HG03439 (cell line): ENCODE data around the gene GINS1.
A peak's percentile ranks its signal among the peaks of the same experiment; 100 is the strongest.

Experiments
- ATAC-seq: cut with Tn5 transposase; IDR thresholded peaks from one replicate; pipeline ENCODE4 v1.9.1; 2021; ENCODE audit warnings: mild to moderate bottlenecking, moderate library complexity; ENCODE audit not compliant: unreplicated experiment

The GINS1 gene

DNA sequence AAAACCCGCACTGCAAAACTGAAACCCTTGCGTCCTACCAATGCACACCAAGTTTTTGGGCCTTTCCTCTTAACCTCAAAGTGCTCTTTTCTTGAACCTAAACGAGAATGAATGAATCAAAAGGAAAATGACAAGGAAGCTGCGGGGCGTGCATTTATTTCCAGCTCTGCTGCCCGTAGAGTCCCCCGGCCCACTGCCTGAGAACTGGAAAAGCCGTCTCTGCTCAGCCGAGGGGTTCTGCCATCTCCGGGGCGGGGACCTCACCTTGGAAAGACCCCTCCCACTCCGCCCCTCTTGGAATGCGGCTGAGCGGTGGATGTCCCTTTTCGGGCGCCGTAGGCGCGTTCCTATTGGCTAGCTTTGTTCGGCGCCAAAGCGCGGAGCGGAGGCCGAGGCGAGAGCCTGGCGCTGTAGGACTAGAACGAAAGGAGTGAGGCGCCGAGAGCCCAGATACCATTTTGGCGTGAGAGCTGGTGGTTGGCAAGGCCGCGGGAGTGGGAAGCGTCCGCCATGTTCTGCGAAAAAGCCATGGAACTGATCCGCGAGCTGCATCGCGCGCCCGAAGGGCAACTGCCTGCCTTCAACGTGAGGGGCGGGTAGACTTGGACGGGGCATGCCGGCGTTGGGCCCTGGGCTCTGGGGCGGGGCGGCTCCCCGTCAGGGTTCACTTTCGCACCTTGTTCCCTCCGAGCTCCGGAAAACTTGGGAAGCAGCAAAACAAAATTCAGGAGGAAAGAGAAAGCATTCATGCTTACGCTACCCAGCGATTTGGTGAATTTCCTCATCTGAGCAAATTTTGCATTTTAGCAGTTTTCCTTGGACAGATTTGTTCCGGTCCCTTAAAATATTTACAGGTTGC is at the start of gene GINS1:
Gene GINS1 (plus strand): TSS at position 363 of the 859 bp plus-strand sequence. CDS start 148 bp downstream, at position 511.
- ATAC-seq: peak; percentile 94

DNA sequence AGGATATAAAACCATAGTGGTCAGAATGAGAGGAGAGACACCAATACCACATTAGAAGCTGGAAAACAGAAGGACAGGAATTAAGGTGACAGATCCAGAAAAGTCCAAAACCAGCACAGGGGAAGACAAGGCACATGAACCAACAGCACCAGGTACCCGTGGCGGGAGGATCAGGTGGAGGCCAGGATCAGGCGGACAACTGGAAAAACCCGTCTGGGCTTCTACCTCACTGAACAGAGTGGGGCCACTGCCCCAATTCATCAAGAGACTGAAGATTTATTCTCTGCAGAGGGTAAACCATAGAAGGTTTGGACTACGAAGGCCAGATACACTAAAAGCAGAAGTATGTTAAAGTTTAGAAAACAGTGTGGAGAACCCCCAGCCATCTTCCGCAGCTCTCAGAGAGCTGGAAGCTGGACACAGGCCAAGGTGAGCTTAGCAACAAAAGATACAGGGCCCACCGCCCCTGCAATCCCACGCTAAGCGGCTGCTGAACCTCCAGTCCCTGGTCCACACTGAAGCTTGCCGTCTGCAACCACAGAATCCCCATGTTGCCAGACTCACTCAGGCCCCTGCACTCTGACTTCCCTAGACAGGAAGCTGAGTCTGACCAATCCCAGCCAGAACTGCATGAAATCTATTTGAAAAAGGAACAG is 46.7 kb upstream of the GINS1 start:
- no peak for ATAC-seq

DNA sequence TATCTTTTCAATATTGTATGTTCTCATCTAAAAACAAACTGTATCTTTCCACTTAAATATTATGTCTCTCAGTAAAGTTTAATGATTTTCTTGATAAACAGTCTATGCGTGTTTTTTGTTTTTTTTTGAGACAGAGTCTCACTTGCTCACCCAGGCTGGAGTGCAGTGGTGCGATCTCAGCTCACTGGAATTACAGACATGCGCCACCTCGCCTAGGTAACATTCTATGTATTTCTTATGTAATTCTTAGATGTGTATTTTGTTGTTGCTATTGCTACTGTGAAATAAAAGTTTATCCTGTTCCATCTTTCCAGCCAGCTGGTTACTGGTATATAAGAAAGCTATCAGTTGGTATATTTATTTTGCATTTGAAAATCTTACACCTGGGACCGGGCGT is 46.2 kb upstream of the GINS1 start:
- no peak for ATAC-seq

DNA sequence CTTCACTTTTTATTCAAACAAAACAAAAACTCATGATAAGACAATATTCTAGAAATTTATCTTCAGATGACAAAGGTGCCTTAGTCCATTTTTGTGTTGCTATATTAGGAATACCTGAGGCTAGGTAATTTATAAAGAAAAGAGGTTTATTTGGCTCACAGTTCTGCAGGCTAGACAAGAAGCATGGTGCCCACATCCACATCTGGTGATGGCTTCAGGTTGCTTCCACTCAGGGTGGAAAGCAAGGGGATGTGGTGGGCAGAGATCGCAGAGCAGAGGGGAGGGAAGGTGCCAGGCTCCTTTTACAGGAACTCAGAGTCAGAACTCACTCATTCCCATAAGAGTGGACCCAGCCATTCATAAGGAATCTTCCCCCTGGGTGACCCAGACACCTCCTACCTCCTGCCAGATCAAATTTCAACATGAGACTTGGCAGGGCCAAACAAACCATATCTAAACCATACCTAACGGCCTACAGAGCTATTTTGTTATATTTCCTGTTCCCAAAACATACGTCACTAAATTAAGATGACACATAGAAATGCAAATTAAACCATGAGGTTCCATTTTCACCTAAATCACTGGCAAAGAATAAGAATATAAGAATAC is 43.2 kb upstream of the GINS1 start:
- no peak for ATAC-seq

DNA sequence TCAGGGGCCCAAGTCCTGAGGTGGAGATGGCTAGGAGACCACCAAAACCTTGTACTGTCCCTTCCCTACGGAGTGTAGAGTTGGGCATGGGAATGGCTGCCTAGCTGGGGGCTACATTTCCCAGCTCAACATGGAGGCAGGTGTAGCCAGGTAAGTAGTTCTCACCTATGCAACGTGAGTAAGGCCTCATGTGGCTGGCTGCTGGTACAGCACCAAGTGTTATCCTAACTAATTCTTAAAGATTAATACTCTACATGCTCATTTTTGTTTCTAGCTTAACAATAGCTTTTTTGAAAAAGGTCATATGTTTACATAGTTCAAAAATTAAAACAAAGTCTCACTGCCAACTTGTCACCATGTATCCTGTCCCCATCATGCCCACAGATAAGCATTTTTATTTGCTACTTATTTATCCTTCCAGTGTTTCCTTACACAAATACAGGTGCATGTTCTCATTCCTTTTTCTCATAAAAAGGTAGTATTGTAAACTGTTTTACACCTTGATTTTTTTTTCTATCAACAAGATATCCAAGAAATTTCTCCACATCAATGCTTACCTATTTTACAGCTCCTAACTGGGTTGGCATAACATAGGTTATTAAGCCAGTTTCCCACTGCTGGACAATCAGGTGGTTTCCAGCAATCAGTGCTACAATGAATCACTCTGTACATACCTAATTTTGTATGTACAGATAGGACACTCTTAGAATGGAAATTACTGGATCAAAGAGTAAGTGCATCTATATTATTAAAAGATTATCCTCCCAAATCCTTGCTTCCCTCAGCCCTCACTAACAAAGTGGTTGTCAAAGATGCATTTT is 42.4 kb upstream of the GINS1 start:
- no peak for ATAC-seq

DNA sequence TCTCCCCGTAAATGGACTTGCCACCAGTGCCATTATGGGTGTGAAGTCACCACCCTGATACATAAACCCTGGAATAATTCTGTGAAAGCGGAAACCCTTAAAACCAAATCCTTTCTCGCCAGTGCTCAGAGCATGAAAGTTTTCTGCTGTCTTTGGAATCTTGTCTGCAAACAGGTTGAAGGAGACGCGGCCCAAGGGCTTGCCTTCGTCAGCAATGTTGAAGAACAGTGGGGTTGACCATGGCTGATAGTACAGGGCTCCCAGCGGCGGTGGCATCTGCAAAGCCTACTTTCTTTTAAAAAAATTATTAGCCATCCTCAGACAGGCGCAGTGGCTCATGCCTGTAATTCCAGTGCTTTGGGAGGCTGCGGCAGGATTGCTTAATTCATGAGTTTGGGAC is 38.9 kb upstream of the GINS1 start:
- no peak for ATAC-seq

DNA sequence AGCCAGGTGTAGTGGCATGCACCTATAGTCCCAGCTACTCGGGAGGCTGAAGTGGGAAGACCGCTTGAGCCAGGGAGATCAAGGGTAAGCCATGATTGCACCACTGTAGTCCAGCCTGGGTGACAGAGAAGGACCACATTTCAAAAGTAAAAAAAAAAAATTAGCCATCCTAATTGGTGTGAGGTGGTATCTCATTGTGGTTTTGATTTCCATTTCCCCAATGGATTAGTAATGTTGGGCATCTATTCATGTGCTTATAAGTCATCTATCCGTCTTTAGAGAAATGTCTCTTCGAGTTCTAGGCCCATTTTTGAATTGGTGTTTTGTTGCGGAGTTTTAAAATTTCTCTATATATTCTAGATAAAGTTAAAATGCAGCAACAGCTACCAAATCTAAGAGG is 38.5 kb upstream of the GINS1 start:
- ATAC-seq: no peak

DNA sequence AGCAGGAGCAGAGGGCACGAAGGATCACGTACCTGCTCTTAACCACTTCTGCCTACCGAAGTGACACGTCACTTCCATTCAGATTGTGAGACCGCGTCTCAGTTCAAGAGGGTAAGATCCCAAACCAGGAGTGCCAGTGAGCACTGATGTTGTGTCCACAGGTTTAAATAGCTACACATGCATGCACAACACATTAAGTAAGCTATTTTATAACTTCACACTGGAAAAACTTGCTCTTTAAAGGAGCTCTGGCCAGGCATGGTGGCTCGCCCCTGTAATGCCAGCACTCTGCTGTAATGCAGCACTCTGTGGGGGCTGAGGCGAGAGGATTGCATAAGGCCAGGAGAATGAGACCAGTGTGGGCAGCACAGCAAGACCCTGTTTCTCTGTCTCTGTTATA is 37.9 kb upstream of the GINS1 start:
- no peak for ATAC-seq

DNA sequence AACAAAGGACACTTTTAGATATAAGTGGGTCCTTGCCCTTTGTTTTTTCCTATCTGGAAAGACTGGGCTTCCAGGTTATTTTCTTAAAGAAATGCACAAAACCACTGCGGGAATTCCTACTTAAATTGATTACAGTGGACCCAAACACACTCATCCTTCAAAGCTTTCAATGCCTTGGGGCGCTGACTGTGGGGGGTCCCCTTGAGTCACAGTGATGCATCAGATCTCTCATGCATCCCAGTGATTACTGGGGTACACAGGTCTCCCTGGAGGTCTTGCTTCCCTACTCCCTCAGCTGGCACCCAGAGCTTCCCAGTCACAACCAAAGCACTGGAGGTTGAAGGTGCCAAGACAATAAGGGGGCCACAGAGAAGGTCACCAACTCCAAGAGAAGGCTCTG is 37.5 kb upstream of the GINS1 start:
- no peak for ATAC-seq

DNA sequence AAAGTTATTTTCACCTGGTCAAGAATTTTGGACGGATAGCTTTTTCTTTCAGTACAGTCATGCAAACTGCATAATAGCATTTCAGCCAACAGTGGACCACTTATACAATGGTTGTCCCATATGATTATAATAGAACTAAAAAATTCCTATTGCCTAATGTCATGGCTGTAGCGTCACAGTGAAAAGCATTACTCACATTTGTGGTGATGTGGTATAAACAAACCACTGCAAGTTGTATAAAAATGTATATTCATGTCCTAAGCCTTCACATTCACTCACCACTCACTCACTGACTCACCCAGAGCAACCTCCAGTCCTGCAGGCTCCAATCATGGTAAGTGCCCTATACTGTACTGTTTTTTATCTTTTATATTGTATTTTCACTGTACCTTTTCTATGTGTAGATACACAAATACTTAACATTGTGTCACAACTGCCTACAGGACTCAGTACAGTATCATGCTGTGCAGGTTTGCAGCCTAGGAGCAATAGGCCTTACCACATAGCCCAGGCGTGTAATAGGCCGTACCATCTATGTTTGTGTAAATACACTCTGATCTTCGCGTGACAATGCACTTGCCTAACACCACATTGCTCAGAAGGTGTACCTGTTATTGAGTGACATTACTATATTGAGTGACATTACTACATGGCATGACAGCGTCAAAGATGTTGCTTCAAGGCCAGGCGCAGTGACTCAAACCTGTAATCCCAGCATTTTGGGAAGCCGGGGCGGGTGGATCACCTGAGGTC is 34.7 kb upstream of the GINS1 start:
- ATAC-seq: no peak

DNA sequence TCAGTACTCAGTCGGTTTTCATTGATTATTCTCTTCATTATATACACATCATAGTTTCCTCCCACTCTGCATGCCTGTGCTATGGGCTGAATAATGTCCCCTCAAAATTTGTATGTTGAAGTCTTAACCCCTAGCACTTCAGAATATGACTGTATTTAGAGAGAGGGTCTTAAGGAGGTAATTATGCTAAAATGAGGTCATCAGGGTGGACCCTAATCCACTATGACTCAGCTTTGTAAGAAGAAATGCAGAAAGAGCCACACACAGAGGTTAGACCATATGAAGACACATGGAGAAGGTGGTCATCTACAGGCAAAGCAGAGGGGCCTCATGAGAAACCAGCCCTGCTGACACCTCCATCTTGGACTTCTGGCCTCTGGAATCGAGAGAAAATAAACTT is 32.6 kb upstream of the GINS1 start:
- ATAC-seq: no peak

DNA sequence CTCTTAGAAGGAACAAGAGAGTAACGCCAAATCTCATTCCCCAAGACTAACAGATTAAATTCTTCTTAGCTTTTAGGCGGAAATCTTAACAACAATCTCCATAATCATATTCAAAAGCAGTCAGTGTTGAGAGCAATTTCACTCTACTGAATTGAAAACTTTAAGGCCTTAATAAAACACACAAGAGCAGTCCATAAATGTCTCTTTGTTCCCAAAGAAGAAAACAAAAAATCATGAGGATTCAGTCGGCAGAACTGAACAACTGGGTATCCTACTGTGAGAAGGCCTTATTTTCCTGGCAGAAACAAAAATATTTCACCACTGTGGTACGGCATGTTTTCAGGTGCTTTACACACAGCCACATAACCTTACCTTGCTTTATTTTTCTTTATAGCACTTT is 31.2 kb upstream of the GINS1 start:
- ATAC-seq: no peak

DNA sequence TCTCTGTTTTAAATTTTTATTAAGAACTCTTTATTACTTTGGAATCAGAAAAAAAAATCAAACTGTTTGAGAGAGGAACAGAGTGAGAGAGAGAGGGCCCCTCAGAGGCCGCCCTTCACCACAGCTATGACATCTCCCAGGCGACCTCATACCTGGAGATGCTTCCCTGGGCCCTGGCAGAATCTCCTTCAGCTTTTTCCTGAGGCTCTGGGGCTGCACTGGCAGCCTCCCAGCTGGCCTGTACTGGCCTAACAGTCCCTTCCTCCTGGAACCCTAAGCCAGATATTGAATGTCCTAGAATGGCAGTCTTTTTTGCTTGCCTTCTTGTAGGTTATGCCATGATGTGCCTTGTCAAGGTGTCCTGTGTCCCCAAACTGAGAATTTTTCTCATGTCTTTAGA is 30.6 kb upstream of the GINS1 start:
- ATAC-seq: no peak

DNA sequence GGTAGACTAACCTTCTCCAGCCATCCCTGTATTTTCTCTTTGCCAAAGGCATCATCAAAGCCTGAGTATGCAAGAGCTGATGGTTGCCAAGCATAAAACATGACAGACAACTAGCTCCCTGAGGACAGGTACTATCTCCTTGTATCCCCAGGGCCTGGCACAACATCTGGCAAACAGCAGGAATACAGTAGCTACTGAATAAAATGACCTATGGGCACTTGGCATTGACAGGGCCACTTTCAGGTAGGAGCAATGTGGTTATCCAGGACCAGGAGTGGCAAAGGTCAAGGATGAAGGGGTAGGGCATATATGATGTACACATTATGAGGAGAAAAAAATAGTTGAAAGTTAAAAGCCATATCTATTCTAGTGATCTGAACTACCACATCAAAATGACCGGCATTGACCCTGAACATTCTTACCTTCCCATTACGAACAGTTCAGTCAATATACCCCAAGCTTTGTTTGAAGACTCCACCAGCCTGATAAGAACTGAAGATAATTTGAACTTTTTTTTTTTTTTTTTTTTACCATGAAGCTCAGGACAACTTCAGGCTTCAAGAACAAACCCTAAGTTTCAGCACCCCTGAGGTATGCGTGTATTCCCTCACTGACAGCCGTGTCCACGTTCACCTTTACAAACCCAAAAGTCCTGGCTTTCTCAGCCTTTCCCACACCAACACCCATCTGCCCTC is 29.1 kb upstream of the GINS1 start:
- no peak for ATAC-seq

DNA sequence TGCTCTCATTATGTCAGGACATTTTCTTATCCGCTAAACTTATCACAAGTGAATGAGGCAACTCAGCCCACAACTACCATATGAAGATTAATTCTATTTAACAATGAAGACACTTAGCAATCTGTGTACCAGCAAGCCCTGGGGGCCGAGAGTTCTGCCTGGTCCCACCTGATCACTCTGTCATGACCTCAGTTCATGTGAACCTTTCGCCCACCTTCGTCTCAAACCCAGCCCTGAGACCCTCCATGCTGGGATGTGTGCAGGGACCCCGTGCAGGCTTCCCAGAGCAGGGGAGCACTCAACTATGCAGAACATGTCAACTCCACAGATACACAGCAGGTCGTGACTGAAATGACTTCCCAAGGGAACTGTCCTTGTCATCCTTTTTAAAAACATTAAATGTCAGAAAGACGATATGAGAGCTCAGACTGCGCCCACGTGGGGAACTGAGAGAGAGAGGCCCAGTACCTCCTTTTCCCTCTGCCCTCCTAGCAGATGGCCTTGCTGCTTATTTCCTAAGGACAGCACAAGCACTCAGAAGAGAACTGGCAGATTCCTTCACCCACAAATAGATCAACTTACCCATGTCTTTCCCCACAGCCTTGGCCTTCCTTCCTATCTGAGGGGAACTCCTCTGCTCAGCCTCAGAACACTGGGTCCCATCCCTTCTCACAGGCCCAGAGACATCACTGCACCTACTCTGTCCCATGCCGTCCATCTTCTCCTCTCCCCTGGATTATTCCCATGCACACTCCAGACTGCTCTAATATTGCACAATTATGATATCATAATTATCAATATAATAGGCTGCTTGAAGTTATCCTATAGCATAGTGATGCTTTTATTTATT is 28.4 kb upstream of the GINS1 start:
- no peak for ATAC-seq

DNA sequence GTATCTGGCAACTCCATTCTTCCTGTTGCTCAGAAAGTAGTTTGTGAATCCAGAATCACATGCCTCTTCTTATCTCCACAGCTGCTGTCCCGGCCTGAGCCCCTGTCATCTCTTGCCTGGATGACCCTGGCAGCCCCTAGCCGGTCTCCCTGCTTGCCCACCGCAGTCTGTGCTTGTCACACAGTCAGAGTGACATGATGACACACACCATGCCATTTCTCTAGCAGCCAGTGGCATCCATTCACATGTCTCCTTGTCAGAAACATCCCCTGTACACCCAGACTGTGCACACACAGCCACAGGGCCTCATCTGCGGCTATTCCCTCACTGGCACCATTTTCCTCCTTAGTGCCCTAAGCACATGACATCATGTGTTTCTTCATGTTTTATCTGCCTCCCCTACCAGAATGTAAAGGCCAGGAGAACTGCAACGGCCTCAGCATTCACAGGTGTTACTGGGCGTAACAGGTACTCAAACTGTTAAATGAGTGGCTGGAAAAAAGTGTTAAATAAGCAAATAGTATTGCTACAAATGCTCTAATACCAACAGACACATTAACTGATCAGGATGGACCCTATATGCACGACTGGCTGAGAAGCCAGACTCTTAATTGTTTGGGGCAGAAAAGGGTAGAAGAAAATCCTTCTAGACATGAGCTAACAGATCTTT is 26.4 kb upstream of the GINS1 start:
- ATAC-seq: no peak

DNA sequence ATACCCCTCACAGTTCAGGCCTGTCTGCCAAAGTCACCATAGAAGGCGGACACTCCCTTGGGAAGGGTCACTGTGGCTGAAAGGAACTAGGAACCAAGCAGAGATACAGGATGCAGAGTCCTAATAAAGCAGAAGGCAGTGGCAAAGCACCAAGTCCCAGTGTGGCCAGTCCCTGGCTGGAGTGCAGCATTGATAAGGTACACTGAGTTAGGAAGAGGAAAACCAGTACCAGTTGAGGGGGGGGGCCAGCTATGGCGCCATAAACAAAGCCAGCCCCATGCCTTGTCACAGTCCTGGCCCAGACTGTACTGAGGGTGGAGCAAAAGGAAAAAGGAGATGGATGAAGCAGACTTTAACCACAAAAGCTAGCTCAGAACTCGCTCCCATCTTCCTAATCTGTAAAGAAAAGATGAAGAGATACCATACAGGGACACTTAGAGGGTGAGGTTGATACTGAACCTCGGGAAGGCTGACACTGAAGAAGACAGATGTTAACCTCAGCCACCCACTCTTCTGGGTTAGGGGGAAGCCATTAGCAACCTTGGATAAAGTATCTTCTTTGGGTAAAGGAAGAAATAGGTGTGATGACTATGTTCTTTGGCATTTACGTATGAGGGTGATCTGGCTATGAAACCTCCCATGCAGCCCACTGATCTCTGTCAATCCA is 24.6 kb upstream of the GINS1 start:
- no peak for ATAC-seq

DNA sequence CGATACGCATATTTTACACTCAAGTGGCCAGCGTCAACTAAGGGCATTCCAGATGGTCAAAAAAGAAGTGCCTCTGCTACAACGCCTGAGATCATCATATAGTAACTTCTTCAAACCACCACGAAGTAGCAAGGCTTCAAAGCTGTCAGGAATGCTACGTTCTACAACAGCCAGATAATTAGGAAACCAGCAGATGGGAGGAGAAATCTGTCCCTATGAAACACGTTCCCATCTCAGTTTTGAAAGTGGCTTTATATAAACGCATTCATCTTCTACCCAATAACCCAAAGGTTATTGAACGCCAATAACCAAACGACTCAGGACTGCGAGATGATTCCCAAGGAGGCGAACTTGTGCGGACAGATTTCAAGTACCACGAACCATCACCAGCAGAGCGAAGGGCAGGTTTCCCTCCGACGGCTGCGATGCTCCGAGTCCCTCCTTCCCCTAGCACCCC is 18.0 kb upstream of the GINS1 start:
- ATAC-seq: no peak
